H1 (cell line): ENCODE data around the gene COL4A2. TPM values are rescaled to one million over a fixed set of nuclear protein-coding genes. Genes with fewer than 3 reads are reported as not detected.

Experiments
- BACH1 ChIP-seq: IDR thresholded peaks from 2 replicates; pipeline ENCODE4 v1.6.1; 2012; ENCODE audit warnings: low read length, improper control_type of control experiment
- CHD2 ChIP-seq: IDR thresholded peaks from 2 replicates; pipeline ENCODE4 v1.6.1; 2012; ENCODE audit warnings: low read length, improper control_type of control experiment
- CHD7 ChIP-seq: fragments of 300-600 bp; sonication (generic); IDR thresholded peaks from 2 replicates; pipeline ENCODE4 v1.7.1; 2012; ENCODE audit warnings: low read length, moderate library complexity, mild to moderate bottlenecking, inconsistent platforms; ENCODE audit not compliant: insufficient replicate concordance
- CREB1 ChIP-seq: IDR thresholded peaks from 2 replicates; pipeline ENCODE4 v1.6.1; 2012; ENCODE audit warnings: inconsistent platforms
- KDM4A ChIP-seq: IDR thresholded peaks from one replicate; pipeline ENCODE4 v1.7.1; 2012; ENCODE audit warnings: low read depth, mild to moderate bottlenecking, moderate library complexity, low read length, inconsistent platforms; ENCODE audit not compliant: severe bottlenecking
- NANOG ChIP-seq: IDR thresholded peaks from 2 replicates; pipeline ENCODE4 v1.6.1; 2011; ENCODE audit warnings: low read length, low read depth, mild to moderate bottlenecking, inconsistent platforms; ENCODE audit not compliant: insufficient read depth, poor library complexity, severe bottlenecking
- SIRT6 ChIP-seq: IDR thresholded peaks from one replicate; pipeline ENCODE4 v1.7.1; 2012; ENCODE audit warnings: low read length, inconsistent platforms
- SIX5 ChIP-seq: IDR thresholded peaks from 2 replicates; pipeline ENCODE4 v1.6.1; 2011; ENCODE audit warnings: mild to moderate bottlenecking, low read depth, low read length
- TAF7 ChIP-seq: optimal IDR thresholded peaks from 2 replicates; pipeline ENCODE3; 2011; ENCODE audit warnings: low read depth, mild to moderate bottlenecking, inconsistent platforms, low read length, moderate library complexity, borderline replicate concordance
- TBP ChIP-seq: IDR thresholded peaks from 2 replicates; pipeline ENCODE4 v1.6.1; 2011; ENCODE audit warnings: low read depth, low read length, improper control_type of control experiment
- TCF12 ChIP-seq: IDR thresholded peaks from 2 replicates; pipeline ENCODE4 v1.6.1; 2011; ENCODE audit warnings: low read depth, mild to moderate bottlenecking, low read length
- polyA plus RNA-seq, 7 experiments: library from polyadenylated mRNA; depleted of rRNA in 3 of 7; stranded (reverse) in 5 of 7; unstranded in 2 of 7; fragments of >200 nt in 5 of 7; fragments of 200-250 nt in 2 of 7; gene quantifications; 1 replicate in 5 of 7; 2 replicates in 1 of 7; 4 replicates in 1 of 7; pipeline versions ENCODE4 v1.2.1 to v1.2.3, GENCODE V29; 2011 to 2013; ENCODE audit warnings: missing spikeins in 2 of 7, mixed read lengths in 2 of 7
- total RNA-seq: library from RNA; stranded (reverse); fragmentation: NEBNext Ultra II Directional; extraction: Animal tissue kit (Norgen Biotek cat#: 25700); gene quantifications from 2 replicates; pipeline ENCODE4 v1.2.1, GENCODE V29; 2021

Gene COL4A2
- total and polyA plus RNA-seq, 2 of the 8 experiments (the other 6 are each of a cell fraction or from before 2014, with no cell fraction given), result 80.4 to 87.3 TPM

GRCh38 chr13:110309661-110310524 lies 2.8 kb downstream of the COL4A2 start (continued):
- no peak for TF ChIP-seq CHD7
- TF ChIP-seq CHD2, result no peak
- no peak for TF ChIP-seq CREB1
- TF ChIP-seq TBP, result no peak
- TF ChIP-seq TCF12, result no peak
- no peak for TF ChIP-seq NANOG
- TF ChIP-seq SIX5, result no peak
- TF ChIP-seq BACH1, result no peak
- TF ChIP-seq KDM4A, result no peak
- no peak for TF ChIP-seq TAF7
- no peak for TF ChIP-seq SIRT6
